ENCODE measurements around the gene OPN1LW.

DNA sequence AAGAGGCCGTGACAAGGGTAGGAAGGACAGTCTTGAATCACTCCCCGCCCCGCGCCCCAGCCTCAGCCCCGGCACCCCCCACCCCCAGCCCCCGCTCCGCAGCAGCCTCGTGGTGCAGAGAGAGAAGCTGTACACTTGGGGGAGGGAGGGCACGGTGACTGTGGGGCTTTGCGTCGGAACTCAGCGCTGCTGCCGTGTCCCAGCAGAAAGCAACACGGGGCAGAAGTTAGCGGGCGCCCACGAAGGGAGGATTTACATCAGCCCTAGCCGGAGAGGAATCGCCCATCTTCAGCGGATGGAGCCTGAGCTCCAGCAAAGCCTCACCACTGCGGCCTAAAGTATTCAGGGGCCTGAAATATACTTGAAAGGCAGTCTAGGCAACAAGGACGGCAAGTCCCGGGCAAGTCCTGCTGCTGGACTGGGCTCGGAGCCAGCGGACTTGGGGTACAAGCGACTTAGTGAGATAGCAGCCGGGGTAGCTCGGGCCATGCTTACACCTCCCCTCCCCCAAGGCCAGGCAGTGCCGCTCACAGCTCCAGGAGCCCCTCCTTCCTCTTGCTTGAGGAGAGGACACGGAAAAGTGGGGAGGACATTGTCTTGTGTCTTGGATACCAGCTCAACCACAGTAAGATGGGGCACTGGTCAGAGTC is 18.5 kb upstream of the OPN1LW start:
- TF ChIP-seq, protein P1, sequence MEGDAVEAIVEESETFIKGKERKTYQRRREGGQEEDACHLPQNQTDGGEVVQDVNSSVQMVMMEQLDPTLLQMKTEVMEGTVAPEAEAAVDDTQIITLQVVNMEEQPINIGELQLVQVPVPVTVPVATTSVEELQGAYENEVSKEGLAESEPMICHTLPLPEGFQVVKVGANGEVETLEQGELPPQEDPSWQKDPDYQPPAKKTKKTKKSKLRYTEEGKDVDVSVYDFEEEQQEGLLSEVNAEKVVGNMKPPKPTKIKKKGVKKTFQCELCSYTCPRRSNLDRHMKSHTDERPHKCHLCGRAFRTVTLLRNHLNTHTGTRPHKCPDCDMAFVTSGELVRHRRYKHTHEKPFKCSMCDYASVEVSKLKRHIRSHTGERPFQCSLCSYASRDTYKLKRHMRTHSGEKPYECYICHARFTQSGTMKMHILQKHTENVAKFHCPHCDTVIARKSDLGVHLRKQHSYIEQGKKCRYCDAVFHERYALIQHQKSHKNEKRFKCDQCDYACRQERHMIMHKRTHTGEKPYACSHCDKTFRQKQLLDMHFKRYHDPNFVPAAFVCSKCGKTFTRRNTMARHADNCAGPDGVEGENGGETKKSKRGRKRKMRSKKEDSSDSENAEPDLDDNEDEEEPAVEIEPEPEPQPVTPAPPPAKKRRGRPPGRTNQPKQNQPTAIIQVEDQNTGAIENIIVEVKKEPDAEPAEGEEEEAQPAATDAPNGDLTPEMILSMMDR (IDR thresholded peaks at IDR 0.05; ENCODE audit: insufficient read depth, low read length): no peak
- TF ChIP-seq POLR2AphosphoS5 (IDR thresholded peaks at IDR 0.05; ENCODE audit: low read depth) (no peak), GABPA (IDR thresholded peaks at IDR 0.05; ENCODE audit: low read depth) (no peak)
- TF ChIP-seq, protein P2, sequence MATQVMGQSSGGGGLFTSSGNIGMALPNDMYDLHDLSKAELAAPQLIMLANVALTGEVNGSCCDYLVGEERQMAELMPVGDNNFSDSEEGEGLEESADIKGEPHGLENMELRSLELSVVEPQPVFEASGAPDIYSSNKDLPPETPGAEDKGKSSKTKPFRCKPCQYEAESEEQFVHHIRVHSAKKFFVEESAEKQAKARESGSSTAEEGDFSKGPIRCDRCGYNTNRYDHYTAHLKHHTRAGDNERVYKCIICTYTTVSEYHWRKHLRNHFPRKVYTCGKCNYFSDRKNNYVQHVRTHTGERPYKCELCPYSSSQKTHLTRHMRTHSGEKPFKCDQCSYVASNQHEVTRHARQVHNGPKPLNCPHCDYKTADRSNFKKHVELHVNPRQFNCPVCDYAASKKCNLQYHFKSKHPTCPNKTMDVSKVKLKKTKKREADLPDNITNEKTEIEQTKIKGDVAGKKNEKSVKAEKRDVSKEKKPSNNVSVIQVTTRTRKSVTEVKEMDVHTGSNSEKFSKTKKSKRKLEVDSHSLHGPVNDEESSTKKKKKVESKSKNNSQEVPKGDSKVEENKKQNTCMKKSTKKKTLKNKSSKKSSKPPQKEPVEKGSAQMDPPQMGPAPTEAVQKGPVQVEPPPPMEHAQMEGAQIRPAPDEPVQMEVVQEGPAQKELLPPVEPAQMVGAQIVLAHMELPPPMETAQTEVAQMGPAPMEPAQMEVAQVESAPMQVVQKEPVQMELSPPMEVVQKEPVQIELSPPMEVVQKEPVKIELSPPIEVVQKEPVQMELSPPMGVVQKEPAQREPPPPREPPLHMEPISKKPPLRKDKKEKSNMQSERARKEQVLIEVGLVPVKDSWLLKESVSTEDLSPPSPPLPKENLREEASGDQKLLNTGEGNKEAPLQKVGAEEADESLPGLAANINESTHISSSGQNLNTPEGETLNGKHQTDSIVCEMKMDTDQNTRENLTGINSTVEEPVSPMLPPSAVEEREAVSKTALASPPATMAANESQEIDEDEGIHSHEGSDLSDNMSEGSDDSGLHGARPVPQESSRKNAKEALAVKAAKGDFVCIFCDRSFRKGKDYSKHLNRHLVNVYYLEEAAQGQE (IDR thresholded peaks at IDR 0.05; ENCODE audit: insufficient replicate concordance, low read depth): no peak
